Uterus (tissue), 4 donors: Measurements from ENCODE around the gene SAMD8. TPM values are rescaled to one million over a fixed set of nuclear protein-coding genes. Genes with fewer than 3 reads are reported as not detected.

Source experiments
- DNase-seq, 2 donors: peaks; one replicate each; pipeline ENCODE4 v3.0.0-alpha.2; 2019 to 2020
- H3K27ac ChIP-seq, 2 donors: fragments of 200-600 bp; sonication (generic); 1 replicate in 1 of 2; 2 replicates in 1 of 2; pipeline ENCODE4 v1.5.1; 2016 to 2018
- H3K27me3 ChIP-seq, 2 donors: fragments of 200-600 bp; sonication (generic); one replicate each; pipeline ENCODE4 v1.5.1; 2018 to 2019; ENCODE audit warnings: control low read depth in 1 of 2
- H3K36me3 ChIP-seq, 2 donors: fragments of 200-600 bp; sonication (generic); one replicate each; pipeline ENCODE4 v1.5.1; 2019; ENCODE audit warnings: control low read depth in 1 of 2
- H3K4me1 ChIP-seq, 2 donors: fragments of 200-600 bp; sonication (generic); one replicate each; pipeline ENCODE4 v1.5.1; 2018 to 2019; ENCODE audit warnings: control low read depth in 1 of 2
- H3K4me3 ChIP-seq, 2 donors: fragments of 200-600 bp; sonication (generic); 1 replicate in 1 of 2; 2 replicates in 1 of 2; pipeline ENCODE4 v1.5.1; 2018 to 2019; ENCODE audit warnings: mild to moderate bottlenecking in 1 of 2
- H3K9me3 ChIP-seq, 2 donors: fragments of 200-600 bp; sonication (generic); one replicate each; pipeline ENCODE4 v1.5.1; 2019; ENCODE audit warnings: control low read depth in 1 of 2
- CTCF ChIP-seq, 4 experiments: fragments of 200-600 bp in 2 of 4; fragments of 450-650 bp in 2 of 4; sonication (generic) in 2 of 4; IDR thresholded peaks; one replicate each; pipeline ENCODE4 v1.5.1; 2016 to 2019; ENCODE audit warnings: antibody characterized with exemption in 4 of 4, mild to moderate bottlenecking in 2 of 4, moderate library complexity in 1 of 4
- POLR2A ChIP-seq, 2 donors: fragments of 450-650 bp; IDR thresholded peaks; one replicate each; pipeline ENCODE4 v1.6.1; 2016; ENCODE audit warnings: antibody characterized with exemption in 2 of 2, mild to moderate bottlenecking in 1 of 2, moderate library complexity in 1 of 2
- intact Hi-C: fragments of 100-400 bp; cut with DNase I; formaldehyde crosslinking; loops from one replicate; pipeline ENCODE4 v1.15.1; 2023; ENCODE audit warnings: low total_unique reads
- total RNA-seq, 4 donors: library from RNA; depleted of rRNA in 3 of 4; stranded (reverse); fragments of >200 nt in 3 of 4; gene quantifications; one replicate each; pipeline versions ENCODE4 v1.1.0 to v1.2.4, GENCODE V29; 2014 to 2023
- donor health status: DM: yes; HTN: yes; CAD: no.

The SAMD8 gene
- total RNA-seq, 4 donors from 2014 or later = 25.4 to 51.4 (median 49.2) TPM

- H3K4me1 ChIP-seq = no peaks in the 10 kb centered on the region
- H3K36me3 ChIP-seq = no peaks in the 10 kb centered on the region
- intact Hi-C loops = no loop called here
- peak overlapping the region in 1 of 2 donors; percentile 15 for H3K27ac ChIP-seq
- no peak for TF ChIP-seq POLR2A (IDR thresholded peaks at IDR 0.05)
- no peak for TF ChIP-seq CTCF (IDR thresholded peaks at IDR 0.05)
- DNase-seq = no peak
- no peak overlapping the region for H3K4me3 ChIP-seq
- H3K9me3 ChIP-seq = no peaks in the 10 kb centered on the region
- H3K27me3 ChIP-seq = no peaks in the 10 kb centered on the region
These were observed 40.5 kb upstream of the SAMD8 start for GRCh38 chr10:75070961-75071428.

DNA sequence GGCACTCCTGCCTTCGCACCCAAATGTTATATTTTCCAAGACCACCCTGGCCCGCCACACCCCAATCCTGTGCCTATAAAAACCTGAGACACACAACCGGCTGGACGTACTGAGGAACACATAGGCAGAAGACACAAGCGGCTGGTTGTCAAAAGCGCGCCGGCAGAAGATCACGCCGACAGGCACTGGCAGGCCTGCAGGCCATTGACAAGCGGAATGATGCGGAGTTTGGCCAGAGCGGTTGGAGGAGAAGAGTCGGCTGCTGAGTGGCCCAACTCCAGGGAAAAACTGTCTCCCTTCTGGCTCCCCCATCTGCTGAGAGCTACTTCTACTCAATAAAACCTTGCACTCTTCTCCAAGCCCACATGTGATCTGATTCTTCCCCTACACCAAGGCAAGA, 39.7 kb upstream of the SAMD8 start:
- TF ChIP-seq POLR2A (IDR thresholded peaks at IDR 0.05) (no peak), CTCF (IDR thresholded peaks at IDR 0.05) (no peak)
- intact Hi-C loops = no loop called here
- Histone ChIP-seq H3K36me3 (no peaks in the 10 kb centered on the region), H3K4me1 (no peaks in the 10 kb centered on the region), H3K4me3 (no peak overlapping the region), H3K27me3 (no peaks in the 10 kb centered on the region), H3K9me3 (no peaks in the 10 kb centered on the region), H3K27ac (no peak overlapping the region)
- DNase-seq = peak in 1 of 2 donors; percentile 39

DNA sequence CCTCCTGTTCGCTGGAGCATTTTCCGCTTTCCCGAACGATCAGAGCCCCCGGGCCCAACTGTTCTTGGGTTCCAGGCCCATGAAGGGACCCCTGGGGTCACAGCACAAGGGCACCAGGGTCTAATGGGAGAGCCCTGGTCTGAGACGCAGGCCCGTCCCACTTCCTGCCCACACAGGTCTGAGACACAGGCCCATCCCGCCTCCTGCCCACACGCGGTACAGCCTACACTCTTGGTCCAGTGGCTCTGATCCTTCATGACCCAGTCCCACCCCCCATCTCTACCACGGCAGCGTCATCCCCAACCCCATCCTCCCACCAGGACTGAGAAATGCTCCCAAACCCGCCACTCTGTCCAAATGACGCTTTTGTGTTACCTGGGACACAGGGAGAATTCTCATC, 38.7 kb upstream of the SAMD8 start:
- intact Hi-C loops = no loop called here
- Histone ChIP-seq H3K27me3 (no peaks in the 10 kb centered on the region), H3K36me3 (no peaks in the 10 kb centered on the region)

GRCh38 chr10:75073442-75073841, 38.0 kb upstream of the SAMD8 start:
- intact Hi-C loops = no loop called here
- no peaks in the 10 kb centered on the region for H3K27me3 ChIP-seq
- H3K4me1 ChIP-seq = no peaks in the 10 kb centered on the region

More for the DNA sequence above, 38.7 kb upstream of the SAMD8 start:
- TF ChIP-seq POLR2A (IDR thresholded peaks at IDR 0.05) (no peak), CTCF (IDR thresholded peaks at IDR 0.05) (no peak)
- Histone ChIP-seq H3K9me3 (no peaks in the 10 kb centered on the region), H3K4me1 (no peaks in the 10 kb centered on the region), H3K27ac (no peak overlapping the region), H3K4me3 (no peak overlapping the region)
- no peak for DNase-seq

More at GRCh38 chr10:75073442-75073841, 38.0 kb upstream of the SAMD8 start:
- no peak for DNase-seq
- no peak overlapping the region for H3K4me3 ChIP-seq
- no peaks in the 10 kb centered on the region for H3K36me3 ChIP-seq
- H3K27ac ChIP-seq = no peak overlapping the region
- TF ChIP-seq CTCF (IDR thresholded peaks at IDR 0.05) = no peak
- TF ChIP-seq POLR2A (IDR thresholded peaks at IDR 0.05) = no peak
- no peaks in the 10 kb centered on the region for H3K9me3 ChIP-seq
